Suprapubic skin (tissue), 3 donors: ENCODE results near the gene AGBL5.

Experiments
- CTCF ChIP-seq, 2 donors: fragments of 200-600 bp in 1 of 2; fragments of 450-650 bp in 1 of 2; sonication (generic) in 1 of 2; IDR thresholded peaks; one replicate each; pipeline ENCODE4 v1.5.1; 2016 to 2019; ENCODE audit warnings: antibody characterized with exemption in 2 of 2, mild to moderate bottlenecking in 1 of 2, moderate library complexity in 1 of 2
- POLR2A ChIP-seq, 2 donors: fragments of 450-650 bp; IDR thresholded peaks; one replicate each; pipeline ENCODE4 v1.6.1; 2017; ENCODE audit warnings: antibody characterized with exemption in 2 of 2, mild to moderate bottlenecking in 2 of 2, moderate library complexity in 2 of 2

GRCh38 chr2:27025281-27025800, 26.1 kb upstream of the AGBL5 start:
- TF ChIP-seq CTCF (IDR thresholded peaks at IDR 0.05) (no peak), POLR2A (IDR thresholded peaks at IDR 0.05) (no peak)
